ENCODE measurements around the gene PCCB.
A peak's percentile ranks its signal among the peaks of the same experiment; 100 is the strongest.
"Not testable (repeated sequence)": the region's sequence is repeated elsewhere in the genome, so short reads cannot be mapped to it uniquely, and the experiment has no call there.

PCCB gene
- total RNA-seq, result 20.0 to 43.9 (median 24.1) reads per million in 9 experiments

DNA sequence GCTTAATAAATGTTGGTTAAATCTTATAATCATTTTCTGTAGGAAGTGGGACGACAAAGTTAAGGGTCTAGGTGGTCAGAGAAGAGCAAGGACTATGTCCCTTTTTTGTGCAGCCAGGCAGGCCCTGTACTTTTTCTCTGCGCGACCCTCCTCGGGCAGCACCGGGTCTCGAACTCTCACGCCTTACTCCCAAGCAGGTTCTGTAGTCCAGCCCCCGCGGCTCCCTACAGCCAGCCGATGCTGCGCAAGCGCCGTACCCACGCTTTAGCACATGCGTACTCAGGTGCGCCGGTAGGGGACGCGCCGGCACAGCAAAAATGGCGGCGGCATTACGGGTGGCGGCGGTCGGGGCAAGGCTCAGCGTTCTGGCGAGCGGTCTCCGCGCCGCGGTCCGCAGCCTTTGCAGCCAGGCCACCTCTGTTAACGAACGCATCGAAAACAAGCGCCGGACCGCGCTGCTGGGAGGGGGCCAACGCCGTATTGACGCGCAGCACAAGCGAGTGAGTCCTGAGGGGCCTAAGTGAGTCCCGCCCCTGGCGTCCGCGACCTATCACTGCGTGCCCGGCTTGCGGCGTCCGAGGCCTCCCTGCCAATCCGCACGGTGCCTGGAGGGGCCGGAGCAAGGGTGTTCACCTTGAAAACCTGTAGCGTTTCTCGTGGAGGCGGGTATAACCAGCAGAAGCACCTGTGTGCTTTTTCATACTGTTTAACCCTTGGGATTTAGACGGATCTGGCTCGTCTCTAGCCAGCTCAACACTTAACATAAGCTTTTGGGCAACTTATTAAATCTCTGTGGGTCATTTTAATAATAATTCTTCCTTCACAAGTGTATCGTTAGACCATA lies at the start of gene PCCB:
TSS of gene PCCB (plus strand) at position 282 of the 844 bp plus-strand sequence. CDS start at position 318, 36 bp downstream.
- peak; percentile 97 for ATAC-seq (replicated peaks)
- no peaks in the 10 kb centered on the region for H3K9me3 Mint-ChIP-seq
- peaks cover 8% of the 10 kb centered on the region for H3K36me3 Mint-ChIP-seq (ENCODE audit: insufficient read depth)
- peaks cover 17 to 19% of the 10 kb centered on the region in 2 donors for H3K4me1 Mint-ChIP-seq (ENCODE audit: low read depth in 2 of 2)
- H3K27me3 Mint-ChIP-seq, result no peaks in the 10 kb centered on the region
- peak; percentile 86 to 87 (median 86) for DNase-seq
- H3K27ac Mint-ChIP-seq, result peak within 1 kb of the TSS; percentile 88 to 92
- peak within 1 kb of the TSS; percentile 89 for H3K4me3 Mint-ChIP-seq

DNA sequence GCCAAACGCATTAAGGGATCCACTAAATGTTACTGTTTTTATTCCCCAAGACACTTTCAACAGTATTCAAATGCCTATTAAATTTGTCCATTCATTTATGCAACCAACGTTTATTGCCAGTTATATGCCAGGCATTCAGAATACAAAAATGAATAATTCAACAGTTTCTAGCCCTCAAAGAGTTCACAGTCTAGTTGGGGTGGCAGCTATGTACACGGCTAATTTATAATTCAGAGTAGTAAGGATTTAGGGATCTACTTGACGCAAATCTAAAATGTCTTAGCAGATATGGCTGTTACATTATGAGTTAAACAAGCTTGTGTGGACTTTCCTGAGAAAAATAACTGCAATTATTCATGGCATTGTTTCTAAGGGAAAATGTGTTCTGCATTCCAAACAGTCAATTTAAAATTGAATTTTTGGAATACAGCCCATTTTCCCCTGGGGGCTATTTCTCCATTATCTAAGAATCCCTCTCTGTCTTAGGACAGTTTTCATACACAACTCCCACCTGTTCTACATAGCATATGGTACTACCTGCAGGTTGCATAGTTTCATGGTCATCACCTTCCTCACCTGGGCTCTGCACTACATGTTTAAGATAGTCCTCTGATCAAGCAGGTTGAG lies 42.5 kb upstream of the PCCB start:
- Mint-ChIP-seq H3K27ac (no peak overlapping the region), H3K36me3 (ENCODE audit: insufficient read depth) (no peaks in the 10 kb centered on the region), H3K9me3 (no peaks in the 10 kb centered on the region), H3K4me3 (no peak overlapping the region), H3K4me1 (ENCODE audit: low read depth in 2 of 2) (no peaks in the 10 kb centered on the region), H3K27me3 (peaks cover 37 to 49% of the 10 kb centered on the region in 2 donors)
- DNase-seq (no peak), ATAC-seq (replicated peaks) (no peak)

DNA sequence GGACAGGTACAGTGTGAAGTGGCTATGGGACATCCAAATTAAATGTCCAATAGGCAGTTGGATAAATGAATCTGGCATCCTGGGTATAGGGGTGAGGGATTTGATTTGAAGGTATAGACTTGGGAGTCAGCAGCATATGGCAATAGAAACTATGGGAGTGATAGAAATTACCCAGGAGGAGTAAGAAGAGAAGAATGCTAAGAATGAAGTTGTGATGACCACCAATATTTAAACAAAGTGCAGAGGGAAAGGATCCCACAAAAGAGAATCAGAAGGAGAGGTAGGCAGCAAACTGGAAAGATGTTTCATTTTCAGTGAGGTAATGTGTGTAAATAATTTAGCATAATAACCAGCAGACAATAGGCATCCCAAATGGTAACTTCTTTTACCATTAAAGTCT lies 40.2 kb upstream of the PCCB start:
- peaks cover 37 to 50% of the 10 kb centered on the region in 2 donors for H3K27me3 Mint-ChIP-seq
- H3K27ac Mint-ChIP-seq, result no peak overlapping the region
- no peak overlapping the region for H3K4me3 Mint-ChIP-seq

DNA sequence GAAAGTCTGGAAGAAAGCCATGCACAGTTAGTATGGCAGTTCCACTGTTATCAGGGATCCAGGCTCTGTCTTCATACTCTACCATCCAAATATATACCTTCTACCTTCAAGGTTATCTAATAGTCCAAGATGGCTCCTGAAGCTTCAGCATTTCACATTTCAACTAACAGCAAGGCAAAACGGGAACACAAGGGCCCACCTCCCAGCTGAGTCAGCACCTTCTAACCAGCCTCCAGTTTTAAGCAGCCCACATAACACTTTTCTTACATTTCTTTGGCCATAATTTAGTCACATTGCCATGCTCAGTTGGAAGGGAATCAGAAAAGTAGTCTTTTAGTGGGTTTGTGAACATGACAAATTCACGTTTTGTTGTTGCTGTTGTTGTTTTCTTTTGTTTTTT lies 38.6 kb upstream of the PCCB start:
- no peaks in the 10 kb centered on the region for H3K9me3 Mint-ChIP-seq

More for the DNA sequence above, 40.2 kb upstream of the PCCB start:
- H3K9me3 Mint-ChIP-seq, result no peaks in the 10 kb centered on the region
- no peak for ATAC-seq (replicated peaks)
- H3K4me1 Mint-ChIP-seq (ENCODE audit: low read depth in 2 of 2), result no peaks in the 10 kb centered on the region
- DNase-seq, result no peak
- no peaks in the 10 kb centered on the region for H3K36me3 Mint-ChIP-seq (ENCODE audit: insufficient read depth)

DNA sequence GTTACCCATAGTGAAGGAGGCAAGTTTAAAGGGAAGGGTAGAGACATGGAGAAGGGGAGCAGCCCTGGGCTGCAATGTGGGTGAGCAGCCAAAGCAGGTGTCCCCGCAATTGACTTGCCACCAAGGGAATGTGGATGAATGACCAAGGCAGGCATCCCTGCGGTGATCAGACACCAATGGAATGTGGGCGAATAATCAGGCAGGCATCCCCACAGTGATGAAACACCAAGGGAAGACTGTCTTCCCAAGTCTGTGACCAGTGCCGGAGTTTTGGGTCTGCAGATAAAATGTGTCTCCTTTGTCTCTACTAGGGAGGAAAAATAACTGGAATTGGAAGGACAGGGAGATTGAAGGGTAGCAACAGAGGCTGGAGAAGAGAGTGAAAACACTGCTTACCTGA lies 27.4 kb upstream of the PCCB start:
- H3K27ac Mint-ChIP-seq; H3K4me1 Mint-ChIP-seq (ENCODE audit: low read depth in 2 of 2); DNase-seq; H3K36me3 Mint-ChIP-seq (ENCODE audit: insufficient read depth); H3K9me3 Mint-ChIP-seq; H3K4me3 Mint-ChIP-seq; ATAC-seq (replicated peaks): not testable (repeated sequence)
- H3K27me3 Mint-ChIP-seq, result peaks cover 23 to 31% of the 10 kb centered on the region in 2 donors

More for the DNA sequence above, 38.6 kb upstream of the PCCB start:
- DNase-seq (no peak), ATAC-seq (replicated peaks) (no peak)
- Mint-ChIP-seq H3K27me3 (peaks cover 22 to 36% of the 10 kb centered on the region in 2 donors), H3K27ac (no peak overlapping the region), H3K4me1 (ENCODE audit: low read depth in 2 of 2) (no peaks in the 10 kb centered on the region), H3K4me3 (no peak overlapping the region), H3K36me3 (ENCODE audit: insufficient read depth) (no peaks in the 10 kb centered on the region)

DNA sequence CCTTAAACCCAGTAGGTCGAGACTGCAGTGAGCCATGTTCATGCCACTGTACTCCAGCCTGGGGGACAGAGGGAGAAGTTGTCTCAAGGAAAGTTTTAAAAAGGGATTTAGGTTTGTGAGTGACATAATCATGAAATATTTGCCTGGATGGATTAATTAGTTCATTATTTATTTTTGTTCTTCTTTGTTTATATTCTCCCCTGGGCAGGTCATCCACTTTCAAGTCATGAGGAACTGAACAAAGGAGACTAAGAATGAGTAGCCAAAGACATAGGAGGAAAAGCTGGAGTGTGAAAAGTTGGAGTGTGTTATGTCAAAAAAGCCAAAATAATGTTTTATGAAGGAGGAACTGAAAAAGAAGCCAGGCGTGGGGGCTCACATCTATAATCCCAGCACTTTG lies 17.7 kb upstream of the PCCB start:
- Mint-ChIP-seq H3K9me3 (no peaks in the 10 kb centered on the region), H3K36me3 (ENCODE audit: insufficient read depth) (no peaks in the 10 kb centered on the region)
- ATAC-seq (replicated peaks), result no peak

DNA sequence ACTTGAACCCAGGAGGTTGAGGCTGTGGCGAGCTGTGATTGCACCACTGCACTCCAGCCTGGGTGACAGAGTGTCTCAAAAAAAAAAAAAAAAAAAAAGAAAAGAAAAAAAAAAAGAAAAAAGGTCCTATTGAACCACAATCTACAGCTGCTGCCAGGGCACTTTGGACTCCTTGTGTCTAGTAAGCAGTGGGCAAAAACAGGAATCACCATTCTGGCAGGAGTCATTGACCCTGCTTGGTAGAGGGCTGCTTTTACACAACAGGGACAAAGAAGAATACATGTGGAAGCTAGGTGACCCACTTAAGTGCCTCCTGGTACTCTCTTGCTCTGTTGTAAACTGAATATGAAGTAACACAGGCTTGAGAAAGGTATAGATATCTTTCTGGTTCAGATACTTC lies 14.6 kb upstream of the PCCB start:
- ATAC-seq (replicated peaks), result no peak
- Mint-ChIP-seq H3K9me3 (no peaks in the 10 kb centered on the region), H3K4me3 (no peak overlapping the region), H3K36me3 (ENCODE audit: insufficient read depth) (no peaks in the 10 kb centered on the region), H3K27ac (no peak overlapping the region), H3K4me1 (ENCODE audit: low read depth in 2 of 2) (no peaks in the 10 kb centered on the region), H3K27me3 (peaks cover 0 to 13% of the 10 kb centered on the region in 2 donors)
- DNase-seq, result no peak

More for the DNA sequence above, 17.7 kb upstream of the PCCB start:
- Mint-ChIP-seq H3K4me3 (no peak overlapping the region), H3K27me3 (peaks cover 0 to 8% of the 10 kb centered on the region in 2 donors), H3K4me1 (ENCODE audit: low read depth in 2 of 2) (no peaks in the 10 kb centered on the region), H3K27ac (no peak overlapping the region)
- DNase-seq, result no peak

DNA sequence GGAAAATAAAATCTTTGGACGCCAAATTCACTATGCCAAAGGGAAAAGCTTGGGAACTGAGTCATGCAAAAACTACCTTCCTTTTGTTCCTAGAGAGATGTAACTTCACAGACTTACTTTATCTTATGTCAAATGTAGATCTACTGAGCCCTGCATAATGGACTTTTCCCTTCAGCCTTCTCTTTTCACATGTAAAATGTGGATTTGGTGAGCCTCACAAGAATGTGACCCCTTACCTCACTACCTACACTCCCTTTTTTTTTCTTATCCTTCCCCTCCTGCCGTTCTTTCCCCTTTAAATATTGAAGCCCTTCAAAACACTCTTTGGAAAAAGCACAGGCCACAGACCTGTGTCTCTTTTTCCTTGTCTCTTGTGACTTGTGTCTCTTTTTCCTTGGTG lies 14.0 kb upstream of the PCCB start:
- Mint-ChIP-seq H3K4me3 (no peak overlapping the region), H3K4me1 (ENCODE audit: low read depth in 2 of 2) (no peaks in the 10 kb centered on the region), H3K27me3 (peaks cover 4 to 13% of the 10 kb centered on the region in 2 donors), H3K36me3 (ENCODE audit: insufficient read depth) (no peaks in the 10 kb centered on the region), H3K27ac (no peak overlapping the region), H3K9me3 (no peaks in the 10 kb centered on the region)
- ATAC-seq (replicated peaks) (no peak), DNase-seq (no peak)

DNA sequence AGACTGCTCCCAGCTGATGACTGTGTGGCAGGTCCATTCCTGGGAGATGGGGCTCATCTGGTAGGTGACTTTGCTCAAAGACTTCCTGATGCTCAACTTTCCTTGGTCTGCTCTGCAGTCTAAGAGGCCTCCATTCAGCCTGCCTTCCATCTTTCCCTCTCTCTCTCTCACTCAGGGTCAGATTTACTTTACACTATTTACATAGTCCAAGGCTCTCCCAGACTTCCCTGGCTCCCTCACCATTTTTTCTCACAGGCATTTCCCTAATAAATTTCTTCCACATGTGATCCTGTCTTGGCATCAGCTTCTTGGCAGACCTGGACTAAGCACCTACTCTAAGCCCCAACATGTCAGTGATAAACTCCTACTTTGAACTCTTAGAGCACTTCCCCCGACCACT lies 13.0 kb upstream of the PCCB start:
- DNase-seq (no peak), ATAC-seq (replicated peaks) (no peak)
- H3K27me3 Mint-ChIP-seq, result peaks cover 13 to 14% of the 10 kb centered on the region in 2 donors
- no peak overlapping the region for H3K27ac Mint-ChIP-seq
- H3K4me1 Mint-ChIP-seq (ENCODE audit: low read depth in 2 of 2), result no peaks in the 10 kb centered on the region
- H3K9me3 Mint-ChIP-seq, result no peaks in the 10 kb centered on the region
- H3K36me3 Mint-ChIP-seq (ENCODE audit: insufficient read depth), result no peaks in the 10 kb centered on the region
- no peak overlapping the region for H3K4me3 Mint-ChIP-seq

DNA sequence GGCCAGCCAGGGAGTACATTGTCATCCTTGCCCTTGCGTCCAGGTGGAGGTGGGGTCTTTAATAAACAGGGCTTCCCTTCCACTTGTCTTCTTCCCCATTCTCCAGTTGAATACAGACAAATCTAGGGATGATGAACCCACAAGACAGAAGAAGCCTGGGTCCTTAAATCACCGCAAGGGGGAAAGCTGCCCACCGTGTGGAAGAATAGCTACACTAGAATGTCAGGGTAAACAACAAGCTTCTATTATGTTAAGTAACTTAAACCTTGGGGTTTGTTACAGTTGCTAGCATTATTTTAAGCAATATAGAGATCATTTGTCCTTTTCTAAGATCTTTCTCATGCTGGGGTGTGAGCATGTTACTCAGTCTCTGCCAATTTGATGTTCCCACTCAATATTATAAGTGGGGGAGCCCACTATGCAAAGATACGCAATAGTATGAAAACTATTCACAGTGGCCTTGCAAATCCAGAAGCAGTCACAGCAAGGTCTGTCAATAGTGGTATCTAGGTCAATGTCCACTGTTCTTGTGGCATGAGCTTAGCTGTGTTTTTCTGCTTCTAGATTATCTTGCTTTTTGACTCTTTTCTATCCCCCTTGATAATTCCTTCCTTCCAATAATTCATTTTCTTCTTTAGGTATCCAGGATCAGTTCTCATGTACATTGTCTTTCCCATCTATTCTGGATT lies 12.0 kb upstream of the PCCB start:
- Mint-ChIP-seq H3K27ac (no peak overlapping the region), H3K4me3 (no peak overlapping the region), H3K36me3 (ENCODE audit: insufficient read depth) (no peaks in the 10 kb centered on the region), H3K27me3 (peaks cover 9 to 18% of the 10 kb centered on the region in 2 donors), H3K9me3 (no peaks in the 10 kb centered on the region), H3K4me1 (ENCODE audit: low read depth in 2 of 2) (no peaks in the 10 kb centered on the region)
- ATAC-seq (replicated peaks), result no peak
- DNase-seq, result no peak

DNA sequence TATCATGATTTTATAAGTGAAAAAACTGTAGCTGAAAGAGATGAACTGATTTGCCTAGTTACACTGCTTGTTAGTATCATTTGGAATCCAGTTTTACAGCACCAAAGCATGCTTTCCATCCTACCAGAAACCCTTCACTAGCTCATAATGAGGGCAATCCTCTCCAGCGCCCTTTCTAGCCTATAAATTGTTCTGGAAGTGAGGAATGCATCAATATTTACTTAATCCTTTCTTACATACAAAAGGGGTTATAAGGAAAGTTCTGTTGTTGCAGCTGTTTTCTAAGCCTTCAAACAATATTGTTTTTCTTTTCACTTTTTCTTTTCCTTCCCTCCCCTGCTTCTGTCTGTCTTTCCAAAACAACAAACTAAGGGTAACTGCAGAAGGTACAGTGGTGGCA lies 11.0 kb upstream of the PCCB start:
- H3K4me3 Mint-ChIP-seq, result no peak overlapping the region
- peaks cover 14 to 25% of the 10 kb centered on the region in 2 donors for H3K27me3 Mint-ChIP-seq
- no peaks in the 10 kb centered on the region for H3K4me1 Mint-ChIP-seq (ENCODE audit: low read depth in 2 of 2)
- DNase-seq (no peak), ATAC-seq (replicated peaks) (no peak)
- no peaks in the 10 kb centered on the region for H3K9me3 Mint-ChIP-seq
- no peak overlapping the region for H3K27ac Mint-ChIP-seq
- no peaks in the 10 kb centered on the region for H3K36me3 Mint-ChIP-seq (ENCODE audit: insufficient read depth)

DNA sequence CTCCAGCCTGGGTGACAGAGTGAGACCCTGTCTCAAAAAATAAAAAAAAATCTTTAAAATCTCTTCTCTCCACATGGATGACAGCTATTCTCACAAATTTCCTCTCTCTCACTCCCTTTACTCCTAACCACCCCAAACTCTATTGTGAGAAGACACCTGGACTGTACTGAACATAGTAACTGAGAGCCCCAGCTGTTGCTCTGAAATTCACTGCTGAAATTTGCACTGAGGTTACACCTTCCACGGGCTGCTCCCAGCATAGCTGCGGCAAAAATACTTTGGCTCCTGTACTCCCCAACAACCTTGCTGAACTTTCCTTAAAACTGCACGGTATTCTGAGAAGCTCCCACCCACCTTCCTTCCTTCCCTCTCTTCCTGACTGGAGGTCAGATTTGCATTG lies 4.4 kb upstream of the PCCB start:
- H3K4me3 Mint-ChIP-seq, result no peak overlapping the region
- no peaks in the 10 kb centered on the region for H3K9me3 Mint-ChIP-seq
- H3K27me3 Mint-ChIP-seq, result peaks cover 6 to 24% of the 10 kb centered on the region in 2 donors
- peaks cover 6% of the 10 kb centered on the region in 2 donors for H3K4me1 Mint-ChIP-seq (ENCODE audit: low read depth in 2 of 2)
- DNase-seq (no peak), ATAC-seq (replicated peaks) (no peak)
- peaks cover 8% of the 10 kb centered on the region for H3K36me3 Mint-ChIP-seq (ENCODE audit: insufficient read depth)
- no peak overlapping the region for H3K27ac Mint-ChIP-seq

DNA sequence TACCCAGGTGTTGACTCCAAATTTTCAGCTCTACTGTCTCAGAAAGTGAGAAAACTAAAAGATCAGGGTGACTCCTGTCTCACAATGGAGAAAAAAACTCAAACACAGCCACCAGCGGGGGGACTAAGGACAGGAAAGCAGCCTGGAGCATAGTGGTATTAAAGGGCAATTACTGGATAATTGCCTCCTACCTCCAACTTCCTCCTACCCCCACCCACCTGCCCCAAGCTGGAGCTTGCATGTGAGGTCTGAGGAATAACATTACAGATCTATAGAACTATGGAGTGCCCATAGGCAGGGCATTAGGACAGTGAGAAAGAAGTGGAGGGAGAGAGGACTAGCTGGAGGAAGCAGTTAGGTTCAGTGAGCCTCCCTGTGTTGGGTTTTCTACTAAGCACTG lies 2.7 kb upstream of the PCCB start:
- Mint-ChIP-seq H3K9me3 (no peaks in the 10 kb centered on the region), H3K27me3 (peaks cover 6 to 9% of the 10 kb centered on the region in 2 donors), H3K4me3 (no peak overlapping the region), H3K27ac (no peak overlapping the region), H3K4me1 (ENCODE audit: low read depth in 2 of 2) (peaks cover 17 to 19% of the 10 kb centered on the region in 2 donors), H3K36me3 (ENCODE audit: insufficient read depth) (peaks cover 8% of the 10 kb centered on the region)
- ATAC-seq (replicated peaks) (no peak), DNase-seq (no peak)
